SKM-1 treated with dmso at 0.1 percent for 144 hours (cell line): ENCODE measurements around the gene RFX8.

Experiments used
- DNase-seq: peaks from one replicate; lab custom pipeline; 2025; ENCODE audit not compliant: unreplicated experiment; lab: John Stamatoyannopoulos, UW

Gene RFX8

GRCh38 chr2:101415220-101415619 lies 59.7 kb downstream of the RFX8 start:
- no peak for DNase-seq

GRCh38 chr2:101412092-101412694 lies 62.7 kb downstream of the RFX8 start:
- no peak for DNase-seq

GRCh38 chr2:101410746-101411145 lies 64.2 kb downstream of the RFX8 start:
- DNase-seq: no peak

GRCh38 chr2:101410114-101410513 lies 64.8 kb downstream of the RFX8 start:
- DNase-seq: no peak

- no peak for DNase-seq
Measured at GRCh38 chr2:101409699-101410098, 65.2 kb downstream of the RFX8 start.

GRCh38 chr2:101408925-101409324 lies 66.0 kb downstream of the RFX8 start:
- DNase-seq: no peak

GRCh38 chr2:101405351-101405899 lies 69.5 kb downstream of the RFX8 start:
- peak; percentile 28 for DNase-seq

- DNase-seq: no peak
Measured at GRCh38 chr2:101403745-101404144, 71.2 kb downstream of the RFX8 start.

- no peak for DNase-seq
Measured at GRCh38 chr2:101402630-101403029, 72.3 kb downstream of the RFX8 start.

GRCh38 chr2:101401906-101402305 lies 73.0 kb downstream of the RFX8 start:
- no peak for DNase-seq

- peak; percentile 14 for DNase-seq
Measured at GRCh38 chr2:101401326-101401665, 73.6 kb downstream of the RFX8 start.

- DNase-seq: no peak
Measured at GRCh38 chr2:101400506-101401325, 74.2 kb downstream of the RFX8 start.

- DNase-seq: peak; percentile 6
Measured at GRCh38 chr2:101400048-101400447, 74.9 kb downstream of the RFX8 start.

- peak; percentile 37 for DNase-seq
Measured at GRCh38 chr2:101399021-101399799, 75.7 kb downstream of the RFX8 start.

- no peak for DNase-seq
Measured at GRCh38 chr2:101398116-101398821, 76.6 kb downstream of the RFX8 start.

GRCh38 chr2:101396316-101396717 lies 78.6 kb downstream of the RFX8 start:
- no peak for DNase-seq

- no peak for DNase-seq
Measured at GRCh38 chr2:101395545-101396315, 79.2 kb downstream of the RFX8 start.

GRCh38 chr2:101388232-101388631 lies 86.7 kb downstream of the RFX8 start:
- DNase-seq: no peak

GRCh38 chr2:101387151-101387834 lies 87.6 kb downstream of the RFX8 start, which contains the start of gene CREG2:
CREG2 (minus strand) TSS chr2:101387503; CDS start chr2:101387457, 46 bp downstream.
- DNase-seq: peak; percentile 13
